ENCODE data around the gene KRT75. TPM values are rescaled to one million over a fixed set of nuclear protein-coding genes. Genes with fewer than 3 reads are reported as not detected.

Gene KRT75
- total RNA-seq, 2 donors from 2014 or later, result 0.10 TPM; not detected in 1

DNA sequence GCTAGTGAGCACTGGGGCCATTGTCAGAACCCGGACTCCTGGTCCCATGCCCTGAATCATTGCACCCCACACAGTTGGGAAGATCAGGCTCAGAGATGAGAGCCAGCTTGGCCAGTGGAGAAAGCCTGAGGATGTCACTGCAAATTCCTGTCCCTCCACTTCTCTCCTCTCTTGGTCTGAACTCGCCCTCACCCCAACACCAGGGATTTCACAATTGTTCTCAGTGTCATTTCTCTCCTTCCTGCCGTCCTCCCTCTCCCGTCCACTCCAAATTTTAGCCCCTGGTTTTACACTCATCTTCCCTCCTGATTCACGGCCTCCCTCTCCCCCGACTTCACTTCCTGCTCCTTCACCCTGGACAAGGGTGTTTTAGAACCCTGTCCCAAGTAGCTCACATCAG is 11.1 kb downstream of the KRT75 start:
- no peaks in the 10 kb centered on the region for H3K36me3 ChIP-seq
- DNase-seq, result no peak
- no peak overlapping the region for H3K27ac ChIP-seq
- H3K4me3 ChIP-seq, result no peak overlapping the region
- TF ChIP-seq, protein P1, sequence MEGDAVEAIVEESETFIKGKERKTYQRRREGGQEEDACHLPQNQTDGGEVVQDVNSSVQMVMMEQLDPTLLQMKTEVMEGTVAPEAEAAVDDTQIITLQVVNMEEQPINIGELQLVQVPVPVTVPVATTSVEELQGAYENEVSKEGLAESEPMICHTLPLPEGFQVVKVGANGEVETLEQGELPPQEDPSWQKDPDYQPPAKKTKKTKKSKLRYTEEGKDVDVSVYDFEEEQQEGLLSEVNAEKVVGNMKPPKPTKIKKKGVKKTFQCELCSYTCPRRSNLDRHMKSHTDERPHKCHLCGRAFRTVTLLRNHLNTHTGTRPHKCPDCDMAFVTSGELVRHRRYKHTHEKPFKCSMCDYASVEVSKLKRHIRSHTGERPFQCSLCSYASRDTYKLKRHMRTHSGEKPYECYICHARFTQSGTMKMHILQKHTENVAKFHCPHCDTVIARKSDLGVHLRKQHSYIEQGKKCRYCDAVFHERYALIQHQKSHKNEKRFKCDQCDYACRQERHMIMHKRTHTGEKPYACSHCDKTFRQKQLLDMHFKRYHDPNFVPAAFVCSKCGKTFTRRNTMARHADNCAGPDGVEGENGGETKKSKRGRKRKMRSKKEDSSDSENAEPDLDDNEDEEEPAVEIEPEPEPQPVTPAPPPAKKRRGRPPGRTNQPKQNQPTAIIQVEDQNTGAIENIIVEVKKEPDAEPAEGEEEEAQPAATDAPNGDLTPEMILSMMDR (IDR thresholded peaks at IDR 0.05), result no peak
- H3K9ac ChIP-seq (ENCODE audit: low read depth in 2 of 2, low read length in 2 of 2), result no peak overlapping the region
- H3K27me3 ChIP-seq, result no peaks in the 10 kb centered on the region
- intact Hi-C loops (cut with DNase I), result no loop called here
- H3K4me1 ChIP-seq, result no peaks in the 10 kb centered on the region
- no peaks in the 10 kb centered on the region for H3K9me3 ChIP-seq

DNA sequence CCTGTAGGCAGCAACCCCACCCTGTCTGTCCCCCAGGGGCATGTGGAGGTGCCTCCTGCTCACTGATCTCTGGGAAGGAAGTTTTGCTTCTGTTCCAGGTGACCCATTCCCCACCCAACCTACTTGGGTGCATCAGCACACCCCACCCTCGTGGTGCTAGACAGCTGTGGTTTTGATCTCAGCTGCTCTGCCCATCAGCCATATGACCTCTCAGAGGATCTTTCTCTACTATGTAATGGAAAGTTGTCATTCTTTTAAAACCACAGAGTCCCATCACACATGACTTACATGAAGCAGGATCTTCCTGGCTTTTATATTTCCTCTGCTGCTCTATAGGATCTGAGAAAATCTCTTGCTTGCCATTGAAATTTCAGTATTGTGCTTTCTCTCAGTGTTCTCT is 14.5 kb downstream of the KRT75 start:
- intact Hi-C loops (cut with DNase I), result no loop called here
- no peak for DNase-seq
- H3K4me1 ChIP-seq, result no peaks in the 10 kb centered on the region
- no peaks in the 10 kb centered on the region for H3K27me3 ChIP-seq
- no peak overlapping the region for H3K9ac ChIP-seq (ENCODE audit: low read depth in 2 of 2, low read length in 2 of 2)
- no peaks in the 10 kb centered on the region for H3K9me3 ChIP-seq
- no peaks in the 10 kb centered on the region for H3K36me3 ChIP-seq
- no peak overlapping the region for H3K4me3 ChIP-seq
- TF ChIP-seq, protein P1 (IDR thresholded peaks at IDR 0.05), result no peak
- H3K27ac ChIP-seq, result no peak overlapping the region

DNA sequence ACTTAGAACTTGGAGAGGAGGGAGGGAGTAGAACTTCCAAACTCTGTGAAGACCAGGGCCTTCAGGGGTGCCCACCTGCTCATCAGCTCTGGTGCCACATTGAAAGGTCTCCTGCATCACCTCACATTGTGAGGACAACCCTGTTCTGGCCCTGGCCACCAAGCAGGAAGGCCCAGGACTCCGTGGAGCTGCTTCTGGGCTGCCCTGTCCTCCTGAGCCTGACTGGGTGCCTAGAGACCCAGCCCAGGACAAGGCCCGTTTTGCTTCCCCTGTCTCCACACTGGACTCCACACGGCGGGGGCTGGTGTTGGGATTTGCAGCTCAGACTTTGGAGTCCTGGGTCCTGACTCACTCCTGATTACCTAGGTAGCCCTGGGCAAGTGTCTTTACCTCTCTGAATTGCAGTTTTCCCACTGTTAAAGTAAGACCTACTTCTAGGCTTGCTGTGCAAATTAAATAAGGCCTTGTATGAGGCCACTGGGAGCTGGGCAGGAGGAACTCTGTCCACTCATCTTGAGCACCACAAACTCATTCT is 15.5 kb downstream of the KRT75 start:
- no peaks in the 10 kb centered on the region for H3K9me3 ChIP-seq
- DNase-seq, result no peak
- no peak overlapping the region for H3K4me3 ChIP-seq
- intact Hi-C loops (cut with DNase I), result no loop called here
- no peaks in the 10 kb centered on the region for H3K36me3 ChIP-seq
- H3K9ac ChIP-seq (ENCODE audit: low read depth in 2 of 2, low read length in 2 of 2), result no peak overlapping the region
- no peaks in the 10 kb centered on the region for H3K27me3 ChIP-seq
- H3K27ac ChIP-seq, result no peak overlapping the region
- TF ChIP-seq, protein P1 (IDR thresholded peaks at IDR 0.05), result no peak
- H3K4me1 ChIP-seq, result no peaks in the 10 kb centered on the region

GRCh38 chr12:52417740-52418139 is 16.4 kb downstream of the KRT75 start:
- H3K9ac ChIP-seq (ENCODE audit: low read depth in 2 of 2, low read length in 2 of 2), result no peak overlapping the region
- intact Hi-C loops (cut with DNase I), result no loop called here
- no peaks in the 10 kb centered on the region for H3K36me3 ChIP-seq
- H3K4me3 ChIP-seq, result no peak overlapping the region
- H3K27me3 ChIP-seq, result no peaks in the 10 kb centered on the region
- H3K4me1 ChIP-seq, result no peaks in the 10 kb centered on the region
- H3K27ac ChIP-seq, result no peak overlapping the region
- no peaks in the 10 kb centered on the region for H3K9me3 ChIP-seq
- TF ChIP-seq, protein P1 (IDR thresholded peaks at IDR 0.05), result no peak
- no peak for DNase-seq

DNA sequence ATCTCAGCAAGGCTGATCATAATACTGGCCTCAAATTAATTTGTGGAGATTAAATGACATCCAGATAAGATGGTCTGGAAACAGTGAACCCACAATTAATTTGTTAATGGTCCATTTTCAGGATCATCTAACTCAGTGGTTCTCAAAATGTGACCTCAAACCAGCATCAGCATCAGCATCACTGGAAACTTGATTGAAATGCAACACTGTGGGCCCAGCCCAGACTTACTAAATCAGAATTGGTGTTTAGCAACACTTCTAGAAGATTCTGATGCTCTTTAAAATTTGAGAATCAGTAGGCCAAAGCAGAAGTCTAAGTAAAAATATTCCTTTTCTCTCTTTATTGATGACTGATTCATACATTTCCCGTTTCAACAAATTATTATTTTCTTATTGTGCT is 17.4 kb downstream of the KRT75 start:
- H3K27ac ChIP-seq, result no peak overlapping the region
- no peaks in the 10 kb centered on the region for H3K9me3 ChIP-seq
- no peaks in the 10 kb centered on the region for H3K4me1 ChIP-seq
- no peaks in the 10 kb centered on the region for H3K27me3 ChIP-seq
- DNase-seq, result no peak
- intact Hi-C loops (cut with DNase I), result no loop called here
- no peak overlapping the region for H3K4me3 ChIP-seq
- H3K9ac ChIP-seq (ENCODE audit: low read depth in 2 of 2, low read length in 2 of 2), result no peak overlapping the region
- no peaks in the 10 kb centered on the region for H3K36me3 ChIP-seq
- TF ChIP-seq, protein P1 (IDR thresholded peaks at IDR 0.05), result no peak

Data from colonic mucosa (tissue), 4 donors.